Muscle of arm (tissue), 12 donors: ENCODE results near the gene KRT17. TPM values are rescaled to one million over a fixed set of nuclear protein-coding genes. Genes with fewer than 3 reads are reported as not detected.
"Not testable (repeated sequence)": the region's sequence is repeated elsewhere in the genome, so short reads cannot be mapped to it uniquely, and the experiment has no call there.

Experiments used
- DNase-seq: peaks from one replicate; pipeline ENCODE4 v3.0.0-alpha.2; 2013
- polyA plus RNA-seq, 12 donors: library from polyadenylated mRNA; unstranded; fragments of 120-200 nt; gene quantifications; one replicate each; pipeline ENCODE4 v1.2.1, GENCODE V29; 2013; ENCODE audit not compliant: insufficient read length in 12 of 12

The KRT17 gene
- polyA plus RNA-seq, 12 donors = 0.33 to 1,262 (median 2.2) TPM; not detected in 2

DNA sequence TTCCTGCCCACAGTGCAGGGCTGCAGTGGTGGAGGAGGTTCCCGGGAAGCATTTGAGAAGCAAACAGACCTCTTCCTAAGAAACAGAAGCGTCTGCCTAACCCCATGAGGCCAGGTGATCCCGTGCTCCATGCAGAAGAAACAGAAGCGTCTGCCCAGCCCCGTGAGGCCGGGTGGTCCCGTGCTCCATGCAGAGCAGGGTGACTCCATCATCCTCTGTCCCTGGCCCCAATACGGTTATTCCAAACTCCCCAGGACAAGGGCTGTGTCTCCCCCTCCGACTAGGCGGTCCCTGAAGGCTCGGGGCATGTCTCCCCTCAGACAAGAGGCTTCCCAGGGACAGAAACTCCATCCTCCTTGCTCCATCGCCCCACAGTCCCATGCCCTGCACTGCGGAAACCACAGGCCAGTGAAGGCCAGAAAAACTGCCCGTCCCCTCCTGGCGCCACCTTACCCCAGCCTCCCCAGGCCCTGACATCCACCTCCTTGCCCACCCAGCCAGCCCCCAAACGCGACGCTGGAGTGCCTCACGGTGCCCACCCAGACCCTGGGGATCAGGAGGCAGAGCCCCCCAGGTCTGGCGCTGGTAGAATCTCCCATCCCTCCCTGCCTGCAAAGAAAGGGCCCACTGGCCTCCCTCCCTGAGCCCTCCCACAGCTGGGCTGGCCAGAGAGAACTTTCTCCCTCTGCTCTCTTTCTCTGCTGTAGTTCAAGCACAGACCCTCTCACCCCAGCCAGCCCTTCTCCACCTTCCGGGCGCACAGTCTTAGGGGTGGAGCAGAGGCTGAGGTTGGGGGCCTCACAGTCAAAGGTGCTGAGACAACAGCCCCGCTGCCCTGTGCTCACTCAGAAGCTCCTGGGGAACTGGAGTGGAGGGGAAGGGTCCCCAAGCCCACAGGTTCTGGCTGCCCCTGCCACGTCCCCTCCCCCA lies 30.6 kb upstream of the KRT17 start:
- DNase-seq = no peak

GRCh38 chr17:41653892-41654677 lies 29.7 kb upstream of the KRT17 start:
- no peak for DNase-seq

DNA sequence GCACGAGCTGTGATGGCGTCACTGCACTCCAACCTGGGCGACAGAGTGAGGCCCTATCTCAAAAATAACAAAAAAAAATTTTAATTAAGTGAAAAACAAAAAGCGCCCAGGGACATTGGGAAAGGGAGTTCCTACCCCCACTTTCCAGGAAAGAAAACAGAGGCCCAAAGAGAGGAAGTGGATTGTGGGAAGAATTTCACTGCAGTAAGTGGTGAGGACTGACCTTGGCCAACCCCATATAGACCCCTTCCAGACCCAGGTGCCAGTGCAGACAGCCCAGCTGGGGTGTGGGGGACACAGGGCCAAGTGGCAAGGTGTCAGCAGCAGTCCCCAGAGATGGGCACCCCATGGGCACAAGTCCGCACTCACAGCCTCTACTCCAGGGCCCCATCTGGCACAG lies 29.0 kb upstream of the KRT17 start:
- no peak for DNase-seq

- no peak for DNase-seq
These were observed 28.1 kb upstream of the KRT17 start for GRCh38 chr17:41652461-41652970.

DNA sequence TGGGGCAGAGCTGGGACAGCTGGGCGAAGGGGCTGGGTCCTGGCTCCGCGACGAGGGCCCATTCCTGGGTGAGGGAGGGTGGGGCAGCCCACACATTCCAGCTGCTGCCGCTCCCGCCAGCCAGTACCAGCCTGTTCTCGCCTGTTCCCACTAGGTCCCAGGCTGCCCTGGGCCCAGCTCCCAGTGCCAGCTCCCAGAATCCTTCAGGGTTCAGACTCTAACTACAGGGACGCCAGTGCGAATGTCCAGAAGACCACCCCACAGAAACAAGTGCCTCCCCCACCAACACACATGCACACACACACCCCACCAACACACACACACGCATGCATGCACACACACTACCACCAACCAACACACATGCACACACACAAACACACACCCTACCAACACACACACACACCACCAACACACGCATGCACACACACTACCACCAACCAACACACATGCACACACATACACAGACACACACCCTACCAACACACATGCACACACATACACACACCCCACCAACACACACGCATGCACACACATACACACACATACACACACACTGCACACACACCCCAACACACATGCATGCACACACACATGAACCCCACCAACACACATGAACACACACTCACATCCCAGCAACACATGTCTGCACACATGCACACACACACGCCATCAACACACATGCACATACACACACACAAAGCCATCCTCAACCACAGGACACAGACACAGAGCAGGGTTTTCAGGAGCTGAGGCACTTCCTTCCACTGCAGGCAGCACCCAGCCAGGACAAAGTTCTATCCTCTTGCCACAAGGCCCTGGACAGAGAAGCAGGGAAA lies 27.5 kb upstream of the KRT17 start:
- peak; percentile 31 for DNase-seq

- DNase-seq = no peak
These were observed 26.6 kb upstream of the KRT17 start for GRCh38 chr17:41650794-41651624.

DNA sequence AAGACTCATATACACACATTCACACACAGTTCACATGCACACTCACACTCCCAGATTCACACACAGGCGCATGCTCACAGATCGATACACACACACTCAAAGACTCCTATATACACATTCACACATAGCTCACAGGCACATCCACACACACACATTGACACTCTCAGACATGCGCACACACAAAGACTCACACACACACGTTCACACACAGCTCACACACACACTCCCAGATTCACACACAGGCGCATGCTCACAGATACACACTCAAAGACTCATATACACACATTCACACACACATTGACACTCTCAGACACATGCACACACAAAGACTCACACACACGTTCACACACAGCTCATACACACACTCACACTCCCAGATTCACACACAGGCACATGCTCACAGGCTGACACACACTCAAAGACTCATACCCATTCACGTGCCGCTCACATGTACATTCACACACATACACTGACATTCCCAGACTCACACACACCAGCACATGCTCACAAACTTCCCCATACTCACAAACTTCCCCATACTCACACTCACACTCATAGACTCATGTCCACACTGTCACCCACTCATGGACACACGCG lies 25.6 kb upstream of the KRT17 start:
- no peak for DNase-seq

DNA sequence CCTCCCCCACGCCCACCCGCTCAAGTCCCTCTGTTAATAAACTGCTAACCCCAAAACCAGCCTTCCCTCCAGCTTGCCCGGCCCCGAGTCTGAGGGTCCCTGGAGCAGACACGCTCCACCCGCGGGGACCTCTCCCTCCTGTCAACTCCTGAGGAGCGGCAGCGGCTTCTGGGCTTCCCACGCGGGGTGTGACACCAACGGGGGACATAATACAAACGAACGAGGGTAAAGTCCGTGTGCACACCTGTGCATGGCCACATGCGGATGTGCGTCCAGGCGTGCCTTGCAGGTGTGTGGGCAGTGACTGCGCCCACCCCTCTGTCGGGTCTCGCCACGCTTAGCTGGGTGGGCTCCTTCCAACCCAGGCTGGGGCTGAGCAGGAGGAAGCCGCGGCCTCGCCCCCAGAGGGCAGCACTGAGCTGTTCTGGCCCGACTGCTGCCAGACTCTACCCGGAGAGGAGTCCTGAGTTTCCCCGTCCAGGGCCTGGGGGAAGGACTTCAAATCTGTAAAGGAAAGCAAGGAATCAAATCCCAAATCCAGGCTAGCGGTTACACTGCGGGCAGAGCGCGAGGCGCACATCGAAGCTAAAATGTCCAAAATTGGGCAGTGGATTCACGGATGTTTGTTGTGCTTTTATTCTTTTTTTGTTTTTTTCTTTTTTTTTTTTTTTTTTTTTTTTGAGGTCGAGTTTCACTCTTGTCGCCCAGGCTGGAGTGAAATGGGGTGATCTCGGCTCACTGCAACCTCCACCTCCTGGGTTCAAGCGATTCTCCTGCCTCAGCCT lies 24.2 kb upstream of the KRT17 start:
- DNase-seq = peak; percentile 85

- DNase-seq = peak; percentile 83
These were observed 23.6 kb upstream of the KRT17 start for GRCh38 chr17:41647940-41648410.

GRCh38 chr17:41647038-41647813 lies 22.9 kb upstream of the KRT17 start:
- no peak for DNase-seq

DNA sequence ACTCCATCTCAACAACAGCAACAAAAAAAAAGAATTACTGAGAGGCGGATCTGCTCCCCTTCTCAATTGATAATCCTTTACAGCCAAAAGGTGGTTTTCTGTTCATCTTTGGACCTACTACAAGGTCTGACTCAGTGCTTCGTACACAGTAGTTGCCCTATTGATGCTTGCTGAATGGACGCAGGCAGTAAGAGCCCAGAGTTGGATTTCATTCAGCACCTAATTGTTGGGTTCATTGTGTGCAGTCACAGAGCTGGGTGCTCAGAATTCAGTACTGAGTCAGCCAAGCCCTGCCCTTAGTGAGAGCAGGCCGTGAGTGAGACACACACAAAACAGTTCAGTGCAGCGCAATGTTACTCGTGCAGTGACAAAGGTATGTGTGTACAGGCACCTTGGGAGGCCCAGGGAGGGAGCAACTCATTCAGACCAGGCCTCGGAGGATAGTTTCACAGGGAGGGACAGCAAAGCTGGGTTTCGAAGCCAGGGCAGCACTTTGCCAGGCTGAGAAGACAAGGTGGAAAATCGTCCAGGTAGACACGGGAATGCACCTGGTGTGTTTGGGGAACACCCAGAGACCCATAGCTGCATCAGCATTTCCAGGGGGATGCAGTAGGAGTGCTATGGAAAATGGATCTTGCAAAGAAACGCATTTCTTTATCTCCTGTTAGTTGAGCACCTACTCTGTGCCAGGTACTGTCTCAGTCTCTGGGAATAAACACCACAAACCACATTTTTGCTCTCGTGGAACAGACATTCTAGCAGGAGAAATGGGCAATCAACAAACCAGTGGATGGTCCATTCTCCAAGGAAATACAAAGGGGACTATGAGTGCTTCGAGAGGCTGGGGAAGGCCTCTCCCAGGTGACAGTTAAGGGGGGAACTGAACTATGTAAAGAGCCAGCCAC lies 18.1 kb upstream of the KRT17 start:
- no peak for DNase-seq

- not testable (repeated sequence) for DNase-seq
These were observed 16.2 kb upstream of the KRT17 start for GRCh38 chr17:41640596-41640995.

GRCh38 chr17:41639492-41640473 lies 15.4 kb upstream of the KRT17 start:
- no peak for DNase-seq

DNA sequence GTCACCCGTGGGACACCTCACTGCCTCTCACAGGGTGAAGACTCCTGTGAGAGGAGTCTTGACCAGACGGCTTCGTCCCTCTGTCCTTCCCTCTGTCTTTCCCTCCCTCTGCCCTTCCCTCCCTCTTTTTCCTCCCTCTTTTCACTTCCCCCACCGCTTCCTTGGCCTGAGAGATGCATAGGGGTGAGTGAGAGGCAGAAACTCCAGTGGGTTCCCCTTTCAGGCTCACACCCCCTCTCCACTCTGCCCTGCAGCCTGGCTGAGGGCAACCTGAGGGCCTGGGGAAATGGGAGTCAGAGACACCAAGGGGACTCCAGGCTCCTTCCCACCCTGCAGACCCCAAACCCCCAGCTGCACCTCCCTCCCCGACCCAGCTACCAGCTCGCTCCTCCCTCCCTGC lies 14.6 kb upstream of the KRT17 start:
- DNase-seq = no peak

GRCh38 chr17:41638194-41638593 lies 13.8 kb upstream of the KRT17 start:
- no peak for DNase-seq

DNA sequence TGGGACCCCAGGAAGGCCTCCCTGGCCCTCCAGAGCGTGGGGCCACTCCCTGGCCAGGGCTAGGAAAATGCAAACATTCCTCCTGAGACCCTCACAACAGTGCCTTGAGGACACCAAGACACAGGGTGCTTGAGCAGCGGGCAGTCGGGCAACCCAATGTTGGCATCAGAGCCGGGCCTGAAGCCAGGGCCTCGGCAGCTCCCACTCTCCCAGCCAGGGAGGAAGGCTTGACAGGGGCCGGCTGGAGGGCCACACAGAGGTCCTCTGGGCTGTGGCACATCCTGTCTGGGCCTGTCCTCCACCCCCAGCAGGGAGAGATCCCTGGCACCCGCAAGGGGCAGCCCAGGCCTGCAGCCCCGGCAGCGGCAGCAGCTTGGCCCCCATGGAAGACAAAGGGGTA lies 12.3 kb upstream of the KRT17 start:
- no peak for DNase-seq
